ENCODE results near the gene ADRM1. TPM values are rescaled to one million over a fixed set of nuclear protein-coding genes. Genes with fewer than 3 reads are reported as not detected.

The ADRM1 gene
- total RNA-seq, 2 experiments from 2014 or later: 40.8 to 44.3 TPM

DNA sequence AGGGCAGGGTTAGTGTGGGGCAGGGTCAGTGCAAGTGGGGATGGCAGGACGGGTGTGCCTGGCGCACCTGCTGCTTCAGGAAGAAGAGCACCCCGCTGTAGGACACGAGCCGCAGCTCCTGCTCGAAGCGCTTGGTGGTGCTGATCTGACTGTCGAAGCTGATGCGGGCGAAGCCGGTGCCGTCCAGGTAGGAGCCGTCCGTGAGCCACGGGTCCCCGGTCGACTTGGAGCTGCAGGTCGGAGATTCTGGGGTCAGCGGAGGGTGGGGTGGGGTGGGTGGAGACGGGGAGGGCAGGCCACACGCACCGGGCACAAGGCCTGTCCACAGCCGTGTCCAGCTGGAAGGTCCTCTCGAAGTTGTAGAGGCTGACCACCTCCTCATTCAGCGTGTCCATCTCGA lies 10.2 kb downstream of the ADRM1 start:
- no peak for ATAC-seq (ENCODE audit: poor library complexity)
- Histone ChIP-seq H3K36me3 (ENCODE audit: insufficient read depth, low read length) (peaks cover 11% of the 10 kb centered on the region), H3K4me1 (ENCODE audit: insufficient read depth, low read length) (no peaks in the 10 kb centered on the region), H3K9me3 (ENCODE audit: control insufficient read depth in 1 of 2, insufficient read depth in 1 of 2, low read length in 2 of 2) (peaks cover 0 to 6% of the 10 kb centered on the region in 2 experiments), H3K4me3 (ENCODE audit: low read length) (no peak overlapping the region), H3K27ac (ENCODE audit: low read depth in 1 of 2, low read length in 2 of 2) (no peak overlapping the region), H3K27me3 (ENCODE audit: control insufficient read depth in 1 of 2, insufficient read depth in 2 of 2, low read length in 2 of 2) (no peaks in the 10 kb centered on the region)
- Mint-ChIP-seq H3K9me3 (no peaks in the 10 kb centered on the region), H3K4me1 (ENCODE audit: low read depth) (no peaks in the 10 kb centered on the region), H3K4me3 (no peak overlapping the region), H3K27me3 (no peaks in the 10 kb centered on the region), H3K27ac (no peak overlapping the region), H3K36me3 (ENCODE audit: low read depth) (peaks cover 10% of the 10 kb centered on the region)
- no peak for DNase-seq
- TF ChIP-seq, protein P1, sequence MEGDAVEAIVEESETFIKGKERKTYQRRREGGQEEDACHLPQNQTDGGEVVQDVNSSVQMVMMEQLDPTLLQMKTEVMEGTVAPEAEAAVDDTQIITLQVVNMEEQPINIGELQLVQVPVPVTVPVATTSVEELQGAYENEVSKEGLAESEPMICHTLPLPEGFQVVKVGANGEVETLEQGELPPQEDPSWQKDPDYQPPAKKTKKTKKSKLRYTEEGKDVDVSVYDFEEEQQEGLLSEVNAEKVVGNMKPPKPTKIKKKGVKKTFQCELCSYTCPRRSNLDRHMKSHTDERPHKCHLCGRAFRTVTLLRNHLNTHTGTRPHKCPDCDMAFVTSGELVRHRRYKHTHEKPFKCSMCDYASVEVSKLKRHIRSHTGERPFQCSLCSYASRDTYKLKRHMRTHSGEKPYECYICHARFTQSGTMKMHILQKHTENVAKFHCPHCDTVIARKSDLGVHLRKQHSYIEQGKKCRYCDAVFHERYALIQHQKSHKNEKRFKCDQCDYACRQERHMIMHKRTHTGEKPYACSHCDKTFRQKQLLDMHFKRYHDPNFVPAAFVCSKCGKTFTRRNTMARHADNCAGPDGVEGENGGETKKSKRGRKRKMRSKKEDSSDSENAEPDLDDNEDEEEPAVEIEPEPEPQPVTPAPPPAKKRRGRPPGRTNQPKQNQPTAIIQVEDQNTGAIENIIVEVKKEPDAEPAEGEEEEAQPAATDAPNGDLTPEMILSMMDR (IDR thresholded peaks at IDR 0.05): no peak
- CTCF ChIA-PET: no interaction called here
- POLR2A ChIA-PET: no interaction called here
- intact Hi-C loops (cut with DNase I, micrococcal nuclease): no loop called here

DNA sequence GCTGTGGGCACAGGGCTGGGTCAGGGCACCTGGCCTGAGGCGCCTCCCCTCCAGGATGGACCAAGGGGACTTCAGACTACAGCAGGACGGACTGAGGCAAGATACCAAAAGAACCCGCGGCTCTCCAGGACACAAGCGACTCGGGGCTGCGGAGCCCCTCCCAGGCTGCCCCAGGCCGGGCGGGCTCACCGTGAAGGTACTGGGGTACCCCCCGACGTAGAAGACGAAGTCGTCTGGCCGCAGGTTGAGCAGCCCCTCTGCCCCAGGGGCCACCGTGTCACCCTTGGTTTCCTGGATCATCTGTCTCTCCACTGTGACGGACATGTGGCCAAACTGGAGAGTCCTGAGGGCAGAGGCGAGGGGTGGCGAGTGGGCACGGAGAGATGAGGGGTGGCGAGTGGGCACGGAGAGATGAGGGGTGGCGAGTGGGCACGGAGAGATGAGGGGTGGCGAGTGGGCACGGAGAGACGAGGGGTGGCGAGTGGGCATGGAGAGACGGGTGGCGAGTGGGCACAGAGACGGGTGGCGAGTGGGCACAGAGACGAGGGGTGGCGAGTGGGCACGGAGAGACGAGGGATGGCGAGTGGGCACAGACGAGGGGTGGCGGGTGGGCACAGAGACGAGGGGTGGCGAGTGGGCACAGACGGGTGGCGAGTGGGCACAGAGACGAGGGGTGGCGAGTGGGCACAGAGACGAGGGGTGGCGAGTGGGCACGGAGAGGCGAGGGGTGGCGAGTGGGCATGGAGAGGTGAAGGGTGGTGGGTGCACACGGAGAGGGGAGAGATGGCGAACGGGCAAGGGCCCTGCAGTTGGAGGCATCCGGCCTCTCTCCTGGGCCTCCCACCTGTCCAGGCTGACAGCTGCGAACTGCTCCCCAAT lies 10.9 kb downstream of the ADRM1 start:
- TF ChIP-seq, protein P1 (IDR thresholded peaks at IDR 0.05): no peak
- POLR2A ChIA-PET: no interaction called here
- CTCF ChIA-PET: no interaction called here
- H3K27ac Mint-ChIP-seq: no peak overlapping the region
- ATAC-seq (ENCODE audit: poor library complexity) (no peak), DNase-seq (no peak)
- H3K36me3 ChIP-seq (ENCODE audit: insufficient read depth, low read length): peaks cover 4% of the 10 kb centered on the region
- intact Hi-C loops (cut with DNase I, micrococcal nuclease): no loop called here
- no peak overlapping the region for H3K4me3 Mint-ChIP-seq
- H3K27me3 Mint-ChIP-seq: no peaks in the 10 kb centered on the region
- peaks cover 4% of the 10 kb centered on the region for H3K36me3 Mint-ChIP-seq (ENCODE audit: low read depth)
- no peaks in the 10 kb centered on the region for H3K27me3 ChIP-seq (ENCODE audit: control insufficient read depth in 1 of 2, insufficient read depth in 2 of 2, low read length in 2 of 2)
- H3K9me3 ChIP-seq (ENCODE audit: control insufficient read depth in 1 of 2, insufficient read depth in 1 of 2, low read length in 2 of 2): peaks cover 0 to 11% of the 10 kb centered on the region in 2 experiments
- no peaks in the 10 kb centered on the region for H3K4me1 ChIP-seq (ENCODE audit: insufficient read depth, low read length)
- no peak overlapping the region for H3K4me3 ChIP-seq (ENCODE audit: low read length)
- no peaks in the 10 kb centered on the region for H3K9me3 Mint-ChIP-seq
- H3K27ac ChIP-seq (ENCODE audit: low read depth in 1 of 2, low read length in 2 of 2): no peak overlapping the region
- no peaks in the 10 kb centered on the region for H3K4me1 Mint-ChIP-seq (ENCODE audit: low read depth)

- POLR2A ChIA-PET: no interaction called here
- no peaks in the 10 kb centered on the region for H3K27me3 ChIP-seq (ENCODE audit: control insufficient read depth in 1 of 2, insufficient read depth in 2 of 2, low read length in 2 of 2)
- Mint-ChIP-seq H3K27me3 (no peaks in the 10 kb centered on the region), H3K4me3 (no peak overlapping the region), H3K27ac (no peak overlapping the region), H3K4me1 (ENCODE audit: low read depth) (no peaks in the 10 kb centered on the region), H3K9me3 (no peaks in the 10 kb centered on the region), H3K36me3 (ENCODE audit: low read depth) (no peaks in the 10 kb centered on the region)
- no peak overlapping the region for H3K27ac ChIP-seq (ENCODE audit: low read depth in 1 of 2, low read length in 2 of 2)
- CTCF ChIA-PET: no interaction called here
- intact Hi-C loops (cut with DNase I, micrococcal nuclease): no loop called here
- peaks cover 0 to 15% of the 10 kb centered on the region in 2 experiments for H3K9me3 ChIP-seq (ENCODE audit: control insufficient read depth in 1 of 2, insufficient read depth in 1 of 2, low read length in 2 of 2)
- H3K36me3 ChIP-seq (ENCODE audit: insufficient read depth, low read length): no peaks in the 10 kb centered on the region
- no peak for ATAC-seq (ENCODE audit: poor library complexity)
- no peak overlapping the region for H3K4me3 ChIP-seq (ENCODE audit: low read length)
- TF ChIP-seq, protein P1 (IDR thresholded peaks at IDR 0.05): no peak
- H3K4me1 ChIP-seq (ENCODE audit: insufficient read depth, low read length): no peaks in the 10 kb centered on the region
- no peak for DNase-seq
These were observed 11.5 kb downstream of the ADRM1 start for GRCh38 chr20:62314339-62314638.

Data from CD4-positive, alpha-beta T cell (primary cell).